GDM1 (cell line): Measurements from ENCODE around the gene PLXND1.
"Not testable (repeated sequence)": the region's sequence is repeated elsewhere in the genome, so short reads cannot be mapped to it uniquely, and the experiment has no call there.

Experiments
- DNase-seq: peaks from one replicate; lab custom pipeline; 2025; lab: John Stamatoyannopoulos, UW

PLXND1 gene

GRCh38 chr3:129606636-129607390, at the start of gene PLXND1:
Gene PLXND1, minus strand, starts transcription at chr3:129606676. Its CDS starts 37 bp downstream, at chr3:129606639.
- peak; percentile 76 for DNase-seq

GRCh38 chr3:129655291-129655700, 48.8 kb upstream of the PLXND1 start:
- DNase-seq: no peak

- DNase-seq: no peak
Measured at GRCh38 chr3:129654131-129654530, 47.7 kb upstream of the PLXND1 start.

DNA sequence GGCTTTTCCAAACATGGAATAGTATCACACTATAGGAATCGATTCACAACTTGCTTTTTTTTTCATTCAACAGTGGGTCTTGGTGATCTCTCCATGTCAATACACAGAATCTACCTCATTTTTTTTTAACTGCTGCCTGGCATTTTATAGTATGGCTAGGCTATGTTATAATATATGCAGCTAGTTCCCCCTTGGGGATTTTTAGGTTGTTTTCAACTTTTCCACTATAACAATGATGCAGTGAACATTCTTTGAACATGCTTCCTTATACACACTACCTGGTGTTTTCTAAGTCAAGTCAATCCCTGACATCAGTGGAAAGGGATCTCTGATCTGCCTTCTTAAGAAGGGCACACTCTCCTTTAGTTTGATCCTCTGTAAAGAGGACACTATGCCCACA, 46.5 kb upstream of the PLXND1 start:
- DNase-seq: no peak

GRCh38 chr3:129651435-129652202, 45.1 kb upstream of the PLXND1 start:
- no peak for DNase-seq

- peak; percentile 40 for DNase-seq
Measured at GRCh38 chr3:129650256-129650872, 43.9 kb upstream of the PLXND1 start.

DNA sequence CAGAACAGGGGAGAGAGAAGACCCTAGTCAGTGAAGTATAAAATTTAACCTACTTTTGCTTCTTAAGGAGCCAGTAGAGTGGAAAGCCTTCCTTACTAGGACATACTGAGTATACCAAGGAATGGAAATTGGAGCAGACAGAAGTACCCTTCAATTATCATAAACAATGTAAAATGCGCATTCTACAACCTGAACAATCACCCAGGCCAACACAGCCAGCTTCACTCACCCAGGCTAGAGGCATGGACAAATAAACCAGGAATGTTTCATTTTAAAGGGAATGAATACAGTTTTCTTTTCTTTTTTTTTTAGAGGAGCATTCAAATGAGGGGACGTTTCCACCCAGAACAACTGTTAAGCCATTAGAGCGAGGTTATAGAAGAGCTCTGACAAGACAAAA, 41.9 kb upstream of the PLXND1 start:
- no peak for DNase-seq

- DNase-seq: peak; percentile 57
Measured at GRCh38 chr3:129645286-129645685, 38.8 kb upstream of the PLXND1 start.

- DNase-seq: no peak
Measured at GRCh38 chr3:129644836-129645235, 38.4 kb upstream of the PLXND1 start.

DNA sequence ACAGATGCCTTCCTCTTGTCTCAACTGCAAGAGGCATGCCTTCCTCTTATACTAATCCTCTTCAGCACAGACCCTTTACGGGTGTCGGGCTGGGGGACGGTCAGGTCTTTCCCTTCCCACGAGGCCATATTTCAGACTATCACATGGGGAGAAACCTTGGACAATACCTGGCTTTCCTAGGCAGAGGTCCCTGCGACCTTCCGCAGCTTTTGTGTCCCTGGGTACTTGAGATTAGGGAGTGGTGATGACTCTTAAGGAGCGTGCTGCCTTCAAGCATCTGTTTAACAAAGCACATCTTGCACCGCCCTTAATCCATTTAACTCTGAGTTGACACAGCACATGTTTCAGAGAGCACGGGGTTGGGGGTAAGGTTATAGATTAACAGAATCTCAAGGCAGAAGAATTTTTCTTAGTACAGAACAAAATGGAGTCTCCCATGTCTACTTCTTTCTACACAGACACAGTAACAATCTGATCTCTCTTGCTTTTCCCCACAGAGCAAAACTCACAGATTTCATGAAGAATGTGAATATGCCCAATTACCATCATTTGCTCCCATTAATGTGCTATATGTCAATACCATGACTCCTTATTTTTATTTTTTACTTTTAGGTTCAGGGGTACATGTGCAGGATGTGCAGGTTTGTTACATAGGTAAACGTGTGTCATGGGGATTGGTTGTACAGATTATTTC, 35.2 kb upstream of the PLXND1 start:
- not testable (repeated sequence) for DNase-seq

DNA sequence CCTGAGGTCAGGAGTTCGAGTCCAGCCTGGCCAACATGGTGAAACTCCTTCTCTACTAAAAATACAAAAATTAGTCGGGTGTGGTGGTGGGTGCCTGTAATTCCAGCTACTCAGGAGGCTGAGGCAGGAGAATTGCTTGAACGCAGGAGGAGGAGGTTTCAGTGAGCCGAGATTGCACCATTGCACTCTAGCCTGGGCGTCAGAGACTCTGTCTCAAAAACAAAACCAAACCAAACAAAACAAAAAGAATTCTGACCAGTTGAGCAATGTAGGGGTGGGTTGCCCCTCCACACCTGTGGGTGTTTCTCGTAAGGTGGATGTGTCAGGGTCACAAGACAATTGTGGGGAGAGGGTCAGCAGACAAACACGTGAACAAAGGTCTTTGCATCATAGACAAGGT, 34.5 kb upstream of the PLXND1 start:
- DNase-seq: not testable (repeated sequence)

GRCh38 chr3:129638481-129638880, 32.0 kb upstream of the PLXND1 start:
- DNase-seq: no peak

- DNase-seq: no peak
Measured at GRCh38 chr3:129636082-129636481, 29.6 kb upstream of the PLXND1 start.

DNA sequence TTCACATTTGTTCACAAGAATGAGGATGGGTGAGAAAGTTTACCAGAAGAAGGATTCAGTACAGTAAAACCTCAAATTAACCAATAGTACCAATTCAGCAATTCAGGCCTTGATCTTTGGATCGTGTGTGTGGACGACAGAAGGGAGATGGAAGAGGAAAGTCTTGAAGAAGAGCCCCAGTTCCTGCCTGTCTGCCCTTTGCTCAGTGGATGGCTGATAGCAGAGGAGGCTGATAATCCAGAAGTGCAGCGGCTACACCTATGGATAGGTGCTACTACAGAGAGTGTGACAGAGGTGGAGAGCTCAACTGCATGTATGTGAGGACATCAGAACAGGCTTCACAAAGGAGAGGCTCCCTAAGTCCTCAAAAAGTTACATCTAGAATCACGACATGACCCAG, 29.2 kb upstream of the PLXND1 start:
- DNase-seq: no peak

- DNase-seq: no peak
Measured at GRCh38 chr3:129633751-129634481, 27.4 kb upstream of the PLXND1 start.

- DNase-seq: no peak
Measured at GRCh38 chr3:129632977-129633376, 26.5 kb upstream of the PLXND1 start.

GRCh38 chr3:129632556-129632955, 26.1 kb upstream of the PLXND1 start:
- no peak for DNase-seq

- no peak for DNase-seq
Measured at GRCh38 chr3:129632056-129632455, 25.6 kb upstream of the PLXND1 start.

DNA sequence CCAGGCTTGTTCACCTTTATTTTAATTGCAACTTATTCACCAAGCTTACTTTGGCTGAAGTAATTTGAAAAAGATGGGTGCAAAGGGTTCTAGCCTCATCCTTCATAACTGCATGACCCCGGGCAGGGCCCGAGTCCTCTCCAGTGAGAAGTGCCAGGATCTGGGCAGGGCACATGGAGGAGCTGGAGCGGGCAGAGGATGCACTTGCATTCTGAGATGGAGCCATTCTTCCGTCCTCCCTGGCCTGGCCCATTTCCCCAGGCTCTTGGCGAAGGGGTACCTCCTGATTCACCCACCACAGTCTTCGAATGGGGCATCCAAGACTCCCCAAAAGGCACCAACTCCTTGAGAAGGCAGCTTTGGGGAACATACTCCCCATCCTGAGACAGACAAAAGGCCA, 22.5 kb upstream of the PLXND1 start:
- no peak for DNase-seq

GRCh38 chr3:129628169-129628522, 21.7 kb upstream of the PLXND1 start:
- DNase-seq: no peak

DNA sequence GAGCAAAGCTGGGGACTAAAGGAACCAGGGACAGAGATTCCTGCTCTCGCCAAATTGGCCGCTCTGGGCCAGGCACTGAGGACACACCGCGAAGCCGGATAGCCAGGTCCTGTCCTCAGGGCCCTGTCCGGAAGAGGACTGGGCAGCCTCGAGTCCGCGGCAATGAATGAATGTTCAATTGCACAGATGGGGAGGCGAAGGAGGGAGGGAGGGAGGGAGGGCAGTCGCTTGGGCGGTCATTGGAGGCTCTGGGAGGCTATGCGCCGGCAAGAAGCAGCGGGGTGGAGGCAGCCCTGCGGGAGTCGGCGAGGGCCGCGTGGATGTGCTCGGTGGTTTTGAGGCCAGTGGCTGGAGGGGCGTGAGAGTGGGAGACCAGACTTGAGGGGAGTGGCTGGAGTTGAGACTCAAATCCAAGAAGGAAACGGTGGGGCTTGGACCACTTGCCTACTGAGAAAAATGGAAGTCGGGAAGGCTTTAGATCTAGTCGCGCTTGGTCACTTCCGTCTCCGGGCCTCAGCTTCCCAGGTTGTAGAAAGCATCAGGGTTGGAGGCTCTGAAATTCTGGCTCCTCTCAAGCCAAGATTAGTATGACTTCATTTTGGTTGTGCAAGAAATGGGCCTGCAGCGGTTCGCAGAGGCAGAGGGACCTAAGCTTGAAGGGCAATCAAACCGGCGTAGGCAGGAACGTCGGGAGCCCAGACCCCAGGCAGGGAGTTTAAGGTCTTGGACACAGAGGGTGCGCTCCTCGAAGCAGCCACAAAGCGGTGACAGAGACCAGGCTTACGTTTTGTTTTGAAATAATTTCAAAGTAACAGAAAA, 21.1 kb upstream of the PLXND1 start:
- peak; percentile 44 for DNase-seq
